Caki2 (cell line): ENCODE measurements around the gene GOLGA6L10. TPM values are rescaled to one million over a fixed set of nuclear protein-coding genes. Genes with fewer than 3 reads are reported as not detected.
"Not testable (repeated sequence)": the region's sequence is repeated elsewhere in the genome, so short reads cannot be mapped to it uniquely, and the experiment has no call there.

Experiments
- DNase-seq: peaks from one replicate; pipeline ENCODE4 v3.0.0-alpha.2; 2015; ENCODE audit warnings: low read depth
- in situ Hi-C: cut with HindIII; loops from 2 replicates; pipeline ENCODE4 v1.10.0; 2016; ENCODE audit warnings: low sequenced_read_pairs, low pct_unique_long_range_greater_than_20kb, mixed read lengths
- total RNA-seq: library from RNA; depleted of rRNA; stranded (reverse); fragments of >200 nt; shearing (Covaris generic); gene quantifications from 2 replicates; pipeline ENCODE4 v1.2.3, GENCODE V29; 2014; ENCODE audit warnings: low replicate concordance

GOLGA6L10 gene
- total RNA-seq, 1 experiment from 2014 or later = not detected

DNA sequence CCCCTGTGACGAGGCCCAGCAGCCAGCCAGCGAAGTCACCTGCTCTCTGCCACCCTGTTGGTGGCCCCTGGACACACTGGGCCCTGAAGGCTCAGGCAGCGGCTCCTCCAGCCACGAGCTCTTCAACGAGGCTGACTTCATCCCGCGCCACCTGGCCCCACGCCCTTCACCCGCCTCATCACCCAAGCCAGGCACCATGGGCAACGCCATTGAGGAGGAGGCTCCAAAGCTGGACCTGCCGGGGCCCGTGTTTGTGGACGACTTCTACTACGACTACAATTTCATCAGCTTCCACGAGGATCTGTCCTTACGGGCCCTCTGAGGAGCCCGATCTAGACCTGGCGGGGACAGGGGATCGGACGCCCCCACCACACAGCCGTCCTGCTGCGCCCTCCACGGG lies 22.4 kb downstream of the GOLGA6L10 start:
- DNase-seq, in situ Hi-C loops: not testable (repeated sequence)

DNA sequence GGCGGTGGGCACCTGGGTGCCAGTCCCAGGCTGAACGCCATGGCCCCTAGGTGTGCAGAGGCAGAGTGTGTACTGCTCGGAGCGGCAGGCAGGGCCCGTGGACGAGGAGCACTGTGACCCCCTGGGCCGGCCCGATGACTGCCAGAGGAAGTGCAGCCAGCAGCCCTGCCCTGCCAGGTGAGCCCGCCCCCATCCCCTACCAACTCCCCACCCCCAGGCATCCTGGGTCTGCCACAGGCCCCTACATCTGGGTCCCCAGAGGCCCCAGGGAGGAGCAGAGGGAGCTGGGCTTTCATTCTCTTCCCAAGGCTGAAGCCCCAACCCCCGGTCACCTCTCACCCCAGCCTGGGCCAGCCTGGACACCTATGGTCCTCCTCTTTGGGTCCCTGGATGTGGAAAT lies 23.6 kb downstream of the GOLGA6L10 start:
- in situ Hi-C loops, DNase-seq: not testable (repeated sequence)

DNA sequence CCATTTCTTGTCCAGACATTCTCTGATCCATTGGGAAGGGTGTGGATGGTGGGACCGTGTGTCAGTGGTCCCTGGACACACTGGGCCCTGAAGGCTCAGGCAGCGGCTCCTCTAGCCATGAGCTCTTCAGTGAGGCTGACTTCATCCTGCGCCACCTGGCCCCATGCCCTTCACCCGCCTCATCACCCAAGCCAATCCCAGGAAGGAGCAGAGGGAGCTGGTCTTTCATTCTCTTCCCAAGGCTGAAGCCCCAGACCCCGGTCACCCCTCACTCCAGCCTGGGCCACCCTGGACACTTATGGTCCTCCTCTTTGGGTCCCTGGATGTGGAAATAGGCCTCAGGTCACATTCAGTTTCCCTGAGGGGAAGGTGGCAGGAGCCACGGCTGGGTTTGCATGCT lies 24.4 kb downstream of the GOLGA6L10 start:
- in situ Hi-C loops, DNase-seq: not testable (repeated sequence)

DNA sequence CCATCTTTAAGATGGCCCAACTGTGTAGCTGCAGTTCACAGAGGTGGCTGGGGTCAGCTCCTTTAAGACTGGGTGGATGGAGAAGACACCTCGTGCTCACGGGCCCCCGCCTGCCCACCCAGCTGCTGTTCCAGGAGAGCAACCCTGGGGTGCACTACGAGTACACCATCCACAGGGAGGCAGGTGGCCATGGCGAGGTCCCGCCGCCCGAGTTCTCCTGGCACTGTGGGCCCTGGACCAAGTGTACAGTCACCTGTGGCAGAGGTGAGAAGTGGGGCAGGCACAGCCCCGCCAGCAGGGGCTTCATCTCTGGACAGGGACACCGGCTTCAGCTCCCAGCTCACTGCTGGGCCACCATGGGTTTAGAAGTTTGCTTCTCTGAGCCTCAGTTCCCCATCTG lies 26.8 kb downstream of the GOLGA6L10 start:
- in situ Hi-C loops, DNase-seq: not testable (repeated sequence)

DNA sequence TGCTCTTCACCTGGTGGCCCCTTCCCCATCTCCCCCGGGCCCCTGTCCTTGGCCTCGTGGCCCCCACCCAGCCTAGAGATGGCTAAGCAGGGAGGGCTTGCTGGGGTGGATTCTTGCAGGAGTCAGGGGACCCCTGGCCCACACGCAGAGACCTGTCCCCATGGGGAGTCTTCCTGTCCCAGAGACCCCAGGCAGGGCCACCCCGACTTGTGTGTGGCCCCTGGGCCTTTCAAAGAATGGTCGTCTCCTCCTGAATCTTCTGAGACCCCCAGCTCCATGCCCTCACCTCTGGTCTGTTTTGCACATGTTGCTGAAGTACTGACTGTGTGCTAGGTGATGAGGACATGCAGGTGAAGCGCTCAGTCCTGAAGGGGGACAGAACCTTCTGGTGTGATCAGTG lies 28.4 kb downstream of the GOLGA6L10 start:
- DNase-seq, in situ Hi-C loops: not testable (repeated sequence)

DNA sequence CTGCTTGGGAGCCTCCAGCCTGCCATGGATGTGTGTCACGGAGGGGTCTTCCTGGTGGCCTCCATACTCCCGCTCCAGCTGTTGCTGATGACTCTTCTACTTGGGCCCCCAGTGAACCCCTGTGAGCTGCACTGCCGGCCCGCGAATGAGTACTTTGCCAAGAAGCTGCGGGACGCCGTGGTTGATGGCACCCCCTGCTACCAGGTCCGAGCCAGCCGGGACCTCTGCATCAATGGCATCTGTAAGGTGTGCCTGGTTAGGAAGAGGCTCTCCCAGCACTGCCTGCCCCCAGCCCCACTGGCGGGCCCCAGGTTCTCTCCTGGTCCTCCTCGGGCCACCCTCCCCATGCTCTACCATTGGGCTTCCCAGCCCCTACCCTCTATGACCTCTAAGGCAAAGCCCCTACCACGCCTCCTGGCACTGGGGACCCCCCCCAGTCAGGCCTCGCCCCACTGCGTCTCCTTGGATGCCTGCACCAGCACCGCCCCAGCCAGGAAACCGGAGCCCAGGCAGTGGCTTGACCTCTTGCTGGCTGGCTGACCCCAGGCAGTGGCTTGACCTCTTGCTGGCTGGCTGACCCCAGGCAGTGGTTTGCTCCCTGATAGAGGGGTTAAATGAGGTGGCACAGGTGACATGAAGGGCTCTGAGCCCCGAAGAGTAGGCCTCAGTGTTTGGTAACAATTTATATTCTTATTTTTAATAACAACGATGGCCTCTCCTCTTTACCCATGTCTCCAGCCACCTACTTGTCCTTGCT lies 29.6 kb downstream of the GOLGA6L10 start:
- in situ Hi-C loops, DNase-seq: not testable (repeated sequence)

DNA sequence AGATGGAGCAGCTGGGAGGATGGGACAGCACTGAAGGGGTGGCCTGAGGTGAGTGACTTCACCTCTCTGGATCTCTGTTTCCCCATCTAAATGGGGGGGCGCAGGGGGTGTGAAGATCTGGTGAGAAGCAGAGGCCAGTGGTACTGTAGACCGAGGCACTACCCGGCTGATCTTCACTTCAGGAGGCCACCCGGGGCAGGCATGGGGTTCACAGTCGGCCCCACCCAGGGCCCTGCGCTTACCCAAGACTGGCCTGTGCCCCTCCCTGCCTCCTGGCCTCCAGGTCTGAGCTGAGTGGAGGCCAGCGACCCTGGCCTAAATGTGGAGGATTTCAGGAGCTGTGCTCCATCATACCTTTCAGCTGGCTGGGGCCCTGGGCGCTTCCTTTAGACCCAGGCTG lies 31.0 kb downstream of the GOLGA6L10 start:
- in situ Hi-C loops, DNase-seq: not testable (repeated sequence)

DNA sequence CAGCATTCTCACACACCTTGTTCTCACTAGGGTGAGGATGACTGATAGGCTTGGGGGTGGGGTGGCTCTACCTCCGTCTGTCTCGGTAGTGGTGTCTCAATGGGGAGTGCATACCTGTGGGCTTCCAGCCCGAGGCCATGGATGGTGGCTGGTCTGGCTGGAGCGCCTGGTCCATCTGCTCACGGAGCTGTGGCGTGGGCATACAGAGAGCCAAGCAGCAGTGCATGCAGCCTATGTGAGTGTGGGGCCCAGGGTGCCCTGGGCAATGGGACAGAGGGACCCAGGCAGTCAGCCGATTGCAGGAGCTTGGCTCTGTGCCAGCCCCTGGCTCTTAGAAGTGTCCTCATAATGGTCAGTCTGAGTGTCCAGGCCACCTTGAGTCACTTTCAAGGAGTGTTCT lies 31.8 kb downstream of the GOLGA6L10 start:
- DNase-seq, in situ Hi-C loops: not testable (repeated sequence)

DNA sequence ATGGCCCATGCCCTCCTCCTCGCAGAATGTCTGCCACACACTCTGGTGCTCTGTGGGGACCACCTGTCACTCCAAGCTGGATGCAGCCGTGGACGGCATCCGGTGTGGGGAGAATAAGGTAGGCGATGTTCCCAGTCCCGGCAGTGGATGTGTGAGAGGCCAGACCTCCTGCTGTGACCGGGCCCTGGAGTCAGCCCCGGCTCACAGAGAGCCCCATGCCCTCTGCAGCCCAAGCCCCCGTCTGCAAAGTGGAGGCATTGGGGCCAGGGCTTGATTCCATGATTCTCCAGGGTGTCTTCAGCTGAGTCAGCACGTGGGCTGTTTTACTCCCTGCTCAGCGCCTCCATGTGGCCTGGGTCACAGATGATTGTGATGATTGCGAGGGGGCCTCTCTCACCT lies 32.2 kb downstream of the GOLGA6L10 start:
- in situ Hi-C loops = no loop called here

DNA sequence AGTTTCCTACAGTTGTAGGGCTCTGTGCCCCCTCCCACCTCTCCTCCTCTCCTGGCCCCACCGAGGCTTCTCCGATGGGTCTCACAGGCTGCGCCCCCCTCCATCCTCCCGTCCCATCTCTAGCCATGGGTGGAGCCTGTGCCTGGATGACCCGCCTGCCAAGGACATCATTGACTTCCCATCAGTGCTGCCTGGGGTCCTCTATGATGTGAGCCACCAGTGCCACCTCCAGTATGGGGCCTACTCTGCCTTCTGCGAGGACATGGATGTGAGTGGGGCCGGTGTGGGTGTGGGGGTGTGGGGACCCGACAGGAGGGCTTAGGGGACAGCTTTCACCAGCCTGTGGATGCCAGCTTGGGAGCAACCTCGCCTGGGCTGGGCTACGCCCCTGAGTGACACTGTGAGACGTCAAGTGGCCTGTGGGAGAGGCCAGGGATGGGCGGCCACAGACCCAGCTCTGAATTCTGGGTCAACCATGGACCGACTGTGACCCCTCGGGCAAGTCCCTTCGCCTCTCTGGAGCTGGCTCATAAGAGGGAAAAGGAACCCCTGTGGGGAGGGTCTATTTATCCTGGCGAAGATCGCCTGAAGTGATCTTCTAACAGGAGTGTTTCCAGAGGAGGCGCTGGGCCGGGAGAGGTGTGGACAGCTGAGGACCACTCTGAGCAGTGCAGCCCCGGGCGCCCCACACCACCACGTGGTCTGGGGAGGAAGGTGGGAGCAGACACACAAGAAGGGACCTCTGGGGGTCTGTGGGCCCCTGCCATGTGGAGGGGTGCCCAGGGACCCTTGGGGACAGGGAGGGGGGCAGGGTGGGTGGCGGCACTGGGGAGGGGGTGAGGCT lies 32.8 kb downstream of the GOLGA6L10 start:
- in situ Hi-C loops, DNase-seq: not testable (repeated sequence)

More for the DNA sequence above, 32.2 kb downstream of the GOLGA6L10 start:
- no peak for DNase-seq

DNA sequence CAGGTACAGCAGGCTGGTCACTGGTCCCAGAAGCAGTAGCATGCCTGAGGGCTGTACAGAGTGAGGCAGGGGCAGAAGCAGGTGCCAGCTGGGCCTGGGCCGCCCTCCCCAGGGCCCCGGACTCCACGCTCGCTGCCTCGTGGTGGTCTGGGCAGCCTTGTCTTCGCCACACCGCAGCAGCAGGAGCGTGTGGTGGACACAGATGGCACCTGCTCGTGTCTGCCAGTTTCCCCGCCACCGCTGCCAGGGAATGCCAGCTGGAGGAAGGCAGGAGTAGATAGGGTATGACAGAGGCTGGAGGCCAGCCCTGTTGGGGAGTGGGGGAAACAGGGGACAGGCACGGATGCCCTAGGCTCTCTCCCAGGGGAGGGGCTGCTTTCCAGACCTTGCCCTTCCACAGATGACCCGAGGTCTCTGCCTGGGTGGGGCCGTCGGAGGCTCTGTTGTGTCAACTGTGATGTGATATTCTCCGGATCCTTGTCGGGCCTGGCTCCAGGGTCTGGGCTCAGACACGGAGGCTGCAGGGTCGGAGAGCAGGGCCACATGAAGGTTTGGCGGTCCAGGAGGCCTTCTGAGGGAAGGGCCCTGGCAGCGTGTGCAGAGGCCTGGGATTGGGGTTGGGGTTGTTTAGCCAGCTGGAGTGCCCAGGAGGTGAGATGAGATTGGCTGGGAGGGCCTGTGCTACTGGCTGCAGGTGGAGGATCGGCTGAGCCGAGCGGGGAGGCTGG lies 33.6 kb downstream of the GOLGA6L10 start:
- in situ Hi-C loops = no loop called here
- no peak for DNase-seq

DNA sequence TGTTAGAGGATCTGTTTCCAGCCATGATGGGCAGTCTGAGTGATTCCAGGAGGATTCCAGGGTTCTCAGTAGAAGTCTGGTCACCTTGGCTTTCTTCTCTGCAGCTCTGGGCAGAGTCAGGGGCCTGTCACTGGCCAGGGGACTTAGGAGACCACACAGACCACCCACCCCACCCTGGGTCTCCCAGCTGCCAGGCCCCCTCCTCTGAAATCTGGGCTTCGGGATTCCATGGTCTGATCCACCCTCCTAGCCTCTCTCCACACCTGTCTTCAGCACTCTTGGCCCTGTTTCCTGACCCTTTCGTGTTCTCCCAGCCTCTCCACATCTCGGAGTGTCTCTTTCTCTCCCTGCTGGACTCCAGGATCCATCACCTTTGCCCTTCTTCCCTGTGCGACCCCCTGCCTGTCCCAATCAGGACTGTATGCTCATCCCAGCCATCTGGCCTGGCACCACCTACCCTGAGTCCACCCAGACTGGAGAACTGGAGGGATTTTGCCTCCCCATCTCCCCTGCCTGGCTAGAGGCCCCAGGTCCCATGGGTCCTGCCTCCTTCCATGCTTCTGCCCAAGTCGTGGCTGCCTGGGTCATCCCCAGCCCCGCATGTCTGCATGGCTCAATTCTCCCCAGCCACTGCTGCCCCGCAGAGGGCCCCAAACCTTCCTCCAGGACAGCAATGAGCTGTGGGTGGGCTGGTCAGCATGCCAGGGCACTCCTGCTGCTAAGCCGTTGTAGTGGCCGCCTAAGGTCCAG lies 34.3 kb downstream of the GOLGA6L10 start:
- in situ Hi-C loops = no loop called here
- DNase-seq = no peak

DNA sequence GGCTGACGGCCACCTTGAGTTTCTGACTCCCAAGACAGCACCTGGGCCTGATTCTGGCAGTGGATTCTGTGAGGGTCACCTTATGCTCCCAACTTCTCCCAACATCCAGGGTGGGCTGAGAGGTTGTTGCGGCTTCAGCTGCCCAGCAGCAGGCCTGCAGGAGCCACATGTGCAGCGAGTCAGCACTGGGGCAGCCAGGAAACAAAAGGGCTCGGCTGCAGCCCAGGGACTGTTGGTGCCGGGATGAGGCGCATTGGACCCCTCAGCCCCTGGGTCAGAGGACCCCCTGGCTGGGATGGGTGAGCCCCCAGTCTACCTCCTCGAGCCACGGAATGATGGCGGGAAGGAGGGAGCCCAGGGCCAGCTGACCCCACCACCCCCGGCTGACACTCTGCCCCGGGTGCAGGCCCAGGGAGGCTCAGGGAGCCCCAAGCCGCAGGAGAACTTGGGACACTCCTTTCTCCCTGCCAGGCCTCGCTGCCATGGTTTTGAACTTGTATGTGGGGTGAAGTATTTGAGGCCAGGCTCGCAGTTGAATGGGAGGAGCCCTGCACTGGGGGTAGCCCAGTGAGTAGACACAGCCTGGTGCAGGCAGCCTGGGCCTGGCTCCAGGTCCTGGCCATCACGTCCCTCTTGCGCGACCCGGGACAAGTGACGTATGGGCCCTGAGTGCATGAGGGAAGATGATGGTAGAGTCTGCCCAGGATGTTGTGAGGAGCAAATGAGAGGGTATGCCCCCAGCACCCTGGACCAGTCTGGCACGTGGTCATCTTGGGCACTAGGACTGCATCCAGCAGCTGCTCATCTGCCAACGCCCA lies 35.1 kb downstream of the GOLGA6L10 start:
- DNase-seq, in situ Hi-C loops: not testable (repeated sequence)

DNA sequence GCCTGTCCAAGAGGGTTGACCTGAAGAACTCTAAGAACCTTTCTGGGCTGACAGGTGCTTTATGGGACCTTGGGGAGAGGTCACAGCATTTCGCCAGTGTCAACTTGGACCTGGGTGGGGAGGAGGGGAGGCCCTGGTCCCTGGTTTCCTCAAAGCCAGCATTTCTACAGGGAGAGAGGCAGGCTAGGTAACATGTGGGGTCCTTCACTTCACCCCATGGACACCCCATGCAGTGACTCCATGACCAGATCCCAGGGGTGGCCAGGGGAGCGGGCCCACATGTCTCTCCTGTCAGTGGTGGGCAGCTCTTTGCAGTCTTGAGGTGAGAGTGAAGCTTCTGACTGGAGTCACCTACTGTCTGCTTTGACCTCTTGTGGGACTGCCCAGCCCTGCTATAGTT lies 35.8 kb downstream of the GOLGA6L10 start:
- in situ Hi-C loops = no loop called here
- no peak for DNase-seq

DNA sequence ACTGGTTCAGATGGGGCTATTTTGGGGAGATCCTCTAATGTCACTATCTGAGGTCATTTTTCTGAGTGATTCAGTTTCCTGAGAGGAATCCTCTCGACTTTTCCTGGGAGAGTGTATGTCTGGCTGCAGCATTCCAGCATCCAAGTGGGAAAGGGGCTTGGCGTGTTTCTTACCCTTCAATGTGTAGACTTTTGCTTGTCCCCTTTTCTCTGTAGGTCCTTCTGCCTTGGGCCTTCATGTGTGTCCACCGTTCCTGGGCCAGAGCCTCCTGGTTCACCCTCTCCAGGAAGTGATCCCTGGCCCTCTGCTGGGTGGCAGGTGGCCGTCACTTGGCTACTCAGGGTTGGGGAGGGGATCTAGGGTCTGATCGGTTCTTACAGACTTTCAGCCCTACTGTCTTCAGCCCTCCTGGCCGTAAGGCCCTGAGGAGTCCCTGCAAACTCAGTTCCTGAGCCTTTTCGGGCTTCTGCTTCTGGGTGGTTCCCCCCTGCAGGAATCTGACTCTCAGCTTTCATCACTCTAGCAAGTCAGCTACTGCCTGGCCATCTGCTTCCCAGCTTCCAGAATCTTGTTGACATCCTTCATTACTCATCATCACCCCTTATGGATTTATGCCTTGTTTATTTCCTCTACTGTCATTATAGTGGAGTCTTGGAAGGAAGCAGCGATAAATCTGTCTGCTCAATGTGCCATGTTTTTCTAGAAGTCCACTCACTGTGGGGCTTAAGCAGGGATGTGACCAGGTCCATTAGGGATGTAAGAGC lies 36.5 kb downstream of the GOLGA6L10 start:
- DNase-seq = no peak
- in situ Hi-C loops = no loop called here

DNA sequence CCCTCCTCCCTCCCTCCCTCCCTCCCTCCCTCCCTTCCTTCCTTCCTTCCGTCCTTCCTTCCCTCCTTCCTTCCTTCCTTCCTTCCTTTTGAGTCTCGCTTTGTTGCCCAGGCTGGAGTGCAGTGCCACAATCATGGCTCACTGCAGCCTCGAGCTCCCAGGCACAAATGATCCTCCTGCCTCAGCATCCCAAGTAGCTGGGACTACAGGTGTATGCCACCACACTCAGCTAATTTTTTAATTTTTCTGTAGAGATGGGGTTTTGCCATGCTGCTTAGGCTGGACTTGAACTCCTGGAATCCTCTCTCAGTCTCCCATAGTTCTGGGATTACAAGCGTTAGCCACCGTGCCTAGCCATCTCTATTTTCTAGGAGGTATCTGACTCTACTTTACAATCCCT lies 38.0 kb downstream of the GOLGA6L10 start:
- in situ Hi-C loops, DNase-seq: not testable (repeated sequence)

DNA sequence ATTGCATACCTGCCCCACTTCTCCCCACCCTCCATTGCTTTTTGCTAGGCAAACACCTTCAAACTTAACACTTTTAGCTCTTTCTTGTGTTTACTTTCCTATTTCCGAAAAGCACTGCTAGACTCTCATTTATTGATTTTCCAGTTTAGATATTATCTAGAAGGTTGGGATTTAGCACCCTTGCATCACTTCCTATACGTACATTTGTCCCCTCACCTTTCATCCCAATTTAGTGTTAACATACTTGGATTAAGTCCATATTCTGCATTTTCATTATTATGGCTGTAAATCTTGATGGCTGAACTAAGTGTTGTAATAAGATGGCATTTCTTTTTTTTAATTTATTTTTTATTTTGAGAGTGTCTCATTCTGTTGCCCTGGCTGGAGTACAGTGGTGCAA lies 39.5 kb downstream of the GOLGA6L10 start:
- no peak for DNase-seq
- in situ Hi-C loops = no loop called here
